K562 (cell line): ENCODE measurements around the gene PHF14. TPM values are rescaled to one million over a fixed set of nuclear protein-coding genes. Genes with fewer than 3 reads are reported as not detected.

Experiments
- ATAC-seq: fragments of 200-7000 bp; cut with Tn5 transposase; 3 replicates; pipeline ENCODE4 v1.9.1; 2020; ENCODE audit warnings: moderate library complexity
- BruUV-seq: library from RNA; stranded (reverse); fragments of 400-500 nt; replicated peaks from 2 replicates; lab custom pipeline; 2021; lab: Mats Ljungman, UMichigan
- CTCF ChIA-PET: fragments of 300-600 bp; formaldehyde crosslinking; extraction: SDS; loops from one replicate; lab custom pipeline; 2021; ENCODE audit warnings: low intra/inter-chr PET ratio; lab: Yijun Ruan, JAX
- POLR2A ChIA-PET: fragments of 300-600, 350-650 bp; sonication (Branson Sonifier 250); formaldehyde crosslinking; extraction: SDS; loops from one replicate; lab custom pipeline; 2021; ENCODE audit warnings: antibody characterized with exemption, inconsistent platforms; lab: Yijun Ruan, JAX
- DNase-seq, 4 experiments: peaks; one replicate each; pipeline versions ENCODE4 v3.0.0 to v3.0.0-alpha.2; 2011 to 2018; ENCODE audit warnings: low spot score in 3 of 4, mixed read lengths in 3 of 4; ENCODE audit errors: extremely low read depth in 1 of 4
- FAIRE-seq: peaks from 2 replicates; lab custom pipeline; 2011; peaks lifted over from hg19 to GRCh38; lab: Jason Lieb, UNC
- H2AFZ ChIP-seq: 2 replicates; pipeline ENCODE4 v1.6.0; 2011; ENCODE audit warnings: low read depth, low read length, control low read depth, inconsistent platforms
- H3K27ac ChIP-seq: fragments of 200-600 bp; 3 replicates; pipeline ENCODE4 v1.8.0; 2011; ENCODE audit warnings: low read depth, mild to moderate bottlenecking, control low read depth, inconsistent platforms, low read length, moderate library complexity, mixed read lengths; ENCODE audit errors: extremely low read depth
- H3K27me3 ChIP-seq, 2 experiments: fragments of 300-600 bp in 1 of 2; 2 replicates in 1 of 2; 3 replicates in 1 of 2; pipeline versions ENCODE4 v1.6.0 to v1.8.0; 2011; ENCODE audit warnings: inconsistent platforms in 2 of 2, low read length in 2 of 2, mild to moderate bottlenecking in 1 of 2, mixed read lengths in 1 of 2, moderate library complexity in 1 of 2; ENCODE audit not compliant: control insufficient read depth in 2 of 2, insufficient read depth in 2 of 2
- H3K36me3 ChIP-seq: fragments of 300-600 bp; 3 replicates; pipeline ENCODE4 v1.8.0; 2011; ENCODE audit warnings: mild to moderate bottlenecking, low read length, inconsistent platforms; ENCODE audit not compliant: control insufficient read depth, insufficient read depth
- H3K4me1 ChIP-seq, 2 experiments: fragments of 200-600 bp in 1 of 2; replicated peaks in 1 of 2; 2 replicates in 1 of 2; 3 replicates in 1 of 2; pipeline versions ENCODE4 v1.5.1 to v1.8.0; 2011; ENCODE audit warnings: inconsistent platforms in 2 of 2, low read length in 2 of 2, mild to moderate bottlenecking in 1 of 2, mixed read lengths in 1 of 2, moderate library complexity in 1 of 2; ENCODE audit not compliant: control insufficient read depth in 2 of 2, insufficient read depth in 2 of 2
- H3K4me2 ChIP-seq: 2 replicates; pipeline ENCODE4 v1.6.1; 2011; ENCODE audit warnings: low read length, control low read depth, inconsistent platforms, mixed read lengths; ENCODE audit not compliant: insufficient read depth
- H3K4me3 ChIP-seq: fragments of 200-600 bp; sonication (generic), shearing (Covaris generic); 2 replicates; pipeline ENCODE4 v1.5.1; 2016; ENCODE audit warnings: control low read depth, inconsistent platforms
- H3K79me2 ChIP-seq: fragments of 200-600 bp; 3 replicates; pipeline ENCODE4 v1.8.0; 2011; ENCODE audit warnings: low read length, inconsistent platforms; ENCODE audit not compliant: control insufficient read depth, insufficient read depth
- H3K9ac ChIP-seq, 2 experiments: 2 replicates each; pipeline versions ENCODE4 v1.6.0 to v1.6.1; 2011; ENCODE audit warnings: low read depth in 2 of 2, low read length in 2 of 2, control low read depth in 1 of 2, inconsistent platforms in 1 of 2, mild to moderate bottlenecking in 1 of 2, mixed read lengths in 1 of 2; ENCODE audit not compliant: insufficient read depth in 1 of 2
- H3K9me1 ChIP-seq: one replicate; pipeline ENCODE4 v1.6.0; 2011; ENCODE audit warnings: inconsistent platforms, mild to moderate bottlenecking, low read length, moderate library complexity; ENCODE audit not compliant: control insufficient read depth, insufficient read depth
- H3K9me3 ChIP-seq: replicated peaks from 2 replicates; pipeline ENCODE4 v1.5.1; 2011; ENCODE audit warnings: low read depth, low read length, inconsistent platforms; ENCODE audit not compliant: control insufficient read depth, insufficient read depth
- H4K20me1 ChIP-seq: replicated peaks from 2 replicates; pipeline ENCODE4 v1.6.1; 2011; ENCODE audit warnings: low read length, inconsistent platforms, mixed read lengths; ENCODE audit not compliant: control insufficient read depth, insufficient read depth
- NEUROD1 ChIP-seq: fragments of 150-350 bp; IDR thresholded peaks from 2 replicates; pipeline ENCODE4 v1.6.1; 2014; ENCODE audit warnings: borderline replicate concordance, low read length, low read depth; ENCODE audit not compliant: partially characterized antibody
- NFIC ChIP-seq: fragments of 450-650 bp; IDR thresholded peaks from 2 replicates; pipeline ENCODE4 v1.6.1; 2017; ENCODE audit warnings: mild to moderate bottlenecking, inconsistent platforms
- SLC30A9 ChIP-seq: fragments of 250-450 bp; sonication (Bioruptor Pico); IDR thresholded peaks from 2 replicates; pipeline ENCODE4 v1.8.0; 2022; ENCODE audit warnings: mild to moderate bottlenecking, moderate library complexity
- SMAD3 ChIP-seq: fragments of 450-650 bp; formaldehyde crosslinking; conservative IDR thresholded peaks from 2 replicates; pipeline ENCODE4 v1.4.0; 2020; ENCODE audit warnings: mild to moderate bottlenecking
- ZFP36 ChIP-seq: fragments of 150-350 bp; IDR thresholded peaks from 2 replicates; pipeline ENCODE4 v1.6.1; 2018; ENCODE audit warnings: low read length, low read depth; ENCODE audit not compliant: partially characterized antibody
- WGBS: fragments of 100-300 bp; shearing (Covaris generic); methylation state at CpG from one replicate; pipeline ENCODE4 v1.1.6; 2016; ENCODE audit warnings: low coverage, mixed read lengths; ENCODE audit not compliant: insufficient coverage; ENCODE audit errors: missing lambda C conversion rate; 5-methylcytosine and 5-hydroxymethylcytosine counted together
- in situ Hi-C: fragments of 300-500 bp; cut with MboI; formaldehyde crosslinking; loops from 4 replicates; pipeline ENCODE4 v1.15.0; 2018; ENCODE audit warnings: inconsistent platforms, mixed read lengths
- intact Hi-C: fragments of 100-400 bp; cut with micrococcal nuclease; formaldehyde crosslinking; loops from 2 replicates; pipeline ENCODE4 v1.14.2; 2022
- polyA plus RNA-seq, 8 experiments: library from polyadenylated mRNA; depleted of rRNA in 4 of 8; stranded (reverse) in 5 of 8; unstranded in 3 of 8; fragments of >200 nt; fragmentation: Nextera tagmentation in 2 of 8; fragmentation: Illumina TruSeq in 1 of 8; extraction: Ambion mirVana in 2 of 8; extraction: Trizol in 1 of 8; gene quantifications; 2 replicates each; pipeline versions ENCODE4 v1.2.1 to v1.2.3, GENCODE V29; 2011 to 2014; ENCODE audit warnings: inconsistent platforms in 1 of 8, missing spikeins in 1 of 8
- total RNA-seq, 7 experiments: library from RNA; depleted of rRNA in 6 of 7; stranded (reverse); fragments of >200 nt in 6 of 7; fragmentation: Illumina TruSeq in 2 of 7; extraction: Trizol in 2 of 7; gene quantifications; 2 replicates each; pipeline versions ENCODE4 v1.2.1 to v1.2.3, GENCODE V29; 2011 to 2021; ENCODE audit warnings: low replicate concordance in 1 of 7
- TF ChIP-seq, protein P1 (sequence below): fragments of 250-450 bp; sonication (Bioruptor Pico); IDR thresholded peaks from 2 replicates; pipeline ENCODE4 v1.5.0; 2021; ENCODE audit warnings: mild to moderate bottlenecking, moderate library complexity

The PHF14 gene
- total and polyA plus RNA-seq, 9 of the 15 experiments (the other 6 are each of a cell fraction or from before 2014, with no cell fraction given) = 27.5 to 67.6 (median 41.4) TPM

- no peak for TF ChIP-seq NEUROD1
- TF ChIP-seq SMAD3 (CRISPR knock-in tag) = no peak
- no peak for TF ChIP-seq SLC30A9 (CRISPR knock-in tag)
- TF ChIP-seq, all 486 proteins: peak for 0
These were observed 209.1 kb downstream of the PHF14 start (continued) for GRCh38 chr7:11182736-11183135.

GRCh38 chr7:11185179-11185815 lies 211.6 kb downstream of the PHF14 start:
- FAIRE-seq (no peak), DNase-seq (no peak), ATAC-seq (no peak)
- Histone ChIP-seq H4K20me1 (no peaks in the 10 kb centered on the region), H3K4me3 (no peak overlapping the region), H3K4me2 (no peak overlapping the region), H3K9ac (no peak overlapping the region), H2AFZ (no peak overlapping the region), H3K9me1 (no peaks in the 10 kb centered on the region), H3K4me1 (no peaks in the 10 kb centered on the region), H3K27me3 (no peaks in the 10 kb centered on the region; a peak in 2 of 5 replicates), H3K27ac (no peak overlapping the region), H3K9me3 (no peaks in the 10 kb centered on the region), H3K36me3 (no peaks in the 10 kb centered on the region), H3K79me2 (no peaks in the 10 kb centered on the region)
- ChIA-PET CTCF (no interaction called here), POLR2A (no interaction called here)
- no TSS peak for BruUV-seq
- WGBS = 4% methylated on average over 4 of the region's 4 CpGs
- intact Hi-C loops (no loop called here), in situ Hi-C loops (no loop called here)
- TF ChIP-seq NFIC (no peak), ZFP36 (no peak)
- TF ChIP-seq, protein P1, sequence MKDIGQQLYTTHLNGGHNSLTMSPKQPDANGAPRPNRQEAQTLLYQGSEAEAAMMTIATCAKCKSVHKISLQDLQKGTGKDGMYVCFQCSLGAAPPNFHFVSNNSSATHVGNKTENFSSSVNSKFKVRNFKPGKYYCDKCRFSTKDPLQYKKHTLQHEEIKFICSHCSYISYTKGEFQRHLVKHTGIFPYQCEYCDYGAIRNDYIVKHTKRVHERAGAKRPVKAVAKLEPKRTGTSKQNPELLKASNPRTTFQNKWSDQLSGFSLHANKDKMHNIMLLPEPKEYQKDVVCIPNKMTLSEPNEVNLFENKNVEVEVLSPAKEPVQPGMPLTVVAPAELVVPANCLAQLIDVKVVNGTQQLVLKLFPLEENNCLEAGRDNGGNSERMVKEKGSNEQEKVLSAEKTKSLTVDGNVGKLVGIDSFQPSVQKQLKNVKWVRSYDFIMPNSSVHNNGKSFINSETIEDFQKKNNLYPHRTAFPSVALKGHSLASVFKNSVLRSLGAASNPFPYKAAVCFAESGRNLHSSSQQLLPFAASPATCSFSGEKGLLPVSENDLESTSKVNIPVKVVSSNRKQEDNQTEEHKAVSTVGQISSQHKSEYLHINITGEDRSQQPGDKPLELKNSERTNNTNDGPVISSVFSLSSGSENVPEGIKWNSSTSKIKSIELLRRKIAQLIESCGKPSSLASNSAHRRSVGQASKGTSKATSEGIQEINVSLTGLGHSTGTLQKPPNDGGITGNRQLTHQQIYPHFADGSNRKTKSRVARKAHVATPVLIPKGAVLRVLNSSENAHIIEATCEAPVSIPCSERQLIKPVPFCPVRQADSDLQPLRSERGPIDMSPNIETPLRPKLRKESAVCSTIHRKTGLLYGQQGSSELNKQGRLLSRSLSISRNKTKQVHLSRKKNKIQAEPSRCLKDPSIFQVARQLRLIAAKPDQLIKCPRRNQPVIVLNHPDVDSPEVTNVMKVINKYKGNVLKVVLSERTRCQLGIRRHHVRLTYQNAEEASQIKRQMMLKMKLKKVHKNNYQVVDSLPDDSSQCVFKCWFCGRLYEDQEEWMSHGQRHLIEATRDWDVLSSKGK (CRISPR knock-in tag) = no peak
